HG03457 (cell line): ENCODE data around the gene XDH.

Experiments
- ATAC-seq: cut with Tn5 transposase; IDR thresholded peaks from one replicate; pipeline ENCODE4 v1.9.1; 2021; ENCODE audit warnings: moderate number of reproducible peaks; ENCODE audit not compliant: unreplicated experiment

XDH gene

GRCh38 chr2:31366733-31367132 is 47.8 kb downstream of the XDH start:
- no peak for ATAC-seq

- ATAC-seq, result no peak
Measured at GRCh38 chr2:31365834-31366505, 48.6 kb downstream of the XDH start.

GRCh38 chr2:31365348-31365747 is 49.2 kb downstream of the XDH start:
- no peak for ATAC-seq

GRCh38 chr2:31363956-31364750 is 50.4 kb downstream of the XDH start:
- no peak for ATAC-seq

- ATAC-seq, result no peak
Measured at GRCh38 chr2:31362581-31362980, 52.0 kb downstream of the XDH start.

GRCh38 chr2:31359229-31359628 is 55.3 kb downstream of the XDH start:
- no peak for ATAC-seq

- ATAC-seq, result no peak
Measured at GRCh38 chr2:31354837-31355236, 59.7 kb downstream of the XDH start.

GRCh38 chr2:31353179-31353578 is 61.4 kb downstream of the XDH start:
- ATAC-seq, result no peak

- no peak for ATAC-seq
Measured at GRCh38 chr2:31349684-31350083, 64.9 kb downstream of the XDH start.

- no peak for ATAC-seq
Measured at GRCh38 chr2:31349160-31349559, 65.4 kb downstream of the XDH start.

- ATAC-seq, result no peak
Measured at GRCh38 chr2:31348618-31349017, 65.9 kb downstream of the XDH start.

- no peak for ATAC-seq
Measured at GRCh38 chr2:31347750-31348149, 66.8 kb downstream of the XDH start.

GRCh38 chr2:31347319-31347718 is 67.2 kb downstream of the XDH start:
- ATAC-seq, result no peak

GRCh38 chr2:31344447-31344846 is 70.1 kb downstream of the XDH start:
- ATAC-seq, result no peak

- no peak for ATAC-seq
Measured at GRCh38 chr2:31341351-31341750, 73.2 kb downstream of the XDH start.

- ATAC-seq, result no peak
Measured at GRCh38 chr2:31339696-31340095, 74.8 kb downstream of the XDH start.

- no peak for ATAC-seq
Measured at GRCh38 chr2:31337860-31338259, 76.7 kb downstream of the XDH start.

GRCh38 chr2:31337197-31337596 is 77.3 kb downstream of the XDH start:
- no peak for ATAC-seq

GRCh38 chr2:31335921-31336585 is 78.5 kb downstream of the XDH start:
- no peak for ATAC-seq

- ATAC-seq, result no peak
Measured at GRCh38 chr2:31334311-31335026, 80.1 kb downstream of the XDH start.

- ATAC-seq, result no peak
Measured at GRCh38 chr2:31333527-31334183, 80.9 kb downstream of the XDH start.
